Brain pericyte (primary cell): ENCODE results near the gene BDKRB1.

Experiments
- DNase-seq: peaks from one replicate; pipeline ENCODE4 v3.0.0-alpha.2; 2012; ENCODE audit warnings: low read depth, low spot score

The BDKRB1 gene

DNA sequence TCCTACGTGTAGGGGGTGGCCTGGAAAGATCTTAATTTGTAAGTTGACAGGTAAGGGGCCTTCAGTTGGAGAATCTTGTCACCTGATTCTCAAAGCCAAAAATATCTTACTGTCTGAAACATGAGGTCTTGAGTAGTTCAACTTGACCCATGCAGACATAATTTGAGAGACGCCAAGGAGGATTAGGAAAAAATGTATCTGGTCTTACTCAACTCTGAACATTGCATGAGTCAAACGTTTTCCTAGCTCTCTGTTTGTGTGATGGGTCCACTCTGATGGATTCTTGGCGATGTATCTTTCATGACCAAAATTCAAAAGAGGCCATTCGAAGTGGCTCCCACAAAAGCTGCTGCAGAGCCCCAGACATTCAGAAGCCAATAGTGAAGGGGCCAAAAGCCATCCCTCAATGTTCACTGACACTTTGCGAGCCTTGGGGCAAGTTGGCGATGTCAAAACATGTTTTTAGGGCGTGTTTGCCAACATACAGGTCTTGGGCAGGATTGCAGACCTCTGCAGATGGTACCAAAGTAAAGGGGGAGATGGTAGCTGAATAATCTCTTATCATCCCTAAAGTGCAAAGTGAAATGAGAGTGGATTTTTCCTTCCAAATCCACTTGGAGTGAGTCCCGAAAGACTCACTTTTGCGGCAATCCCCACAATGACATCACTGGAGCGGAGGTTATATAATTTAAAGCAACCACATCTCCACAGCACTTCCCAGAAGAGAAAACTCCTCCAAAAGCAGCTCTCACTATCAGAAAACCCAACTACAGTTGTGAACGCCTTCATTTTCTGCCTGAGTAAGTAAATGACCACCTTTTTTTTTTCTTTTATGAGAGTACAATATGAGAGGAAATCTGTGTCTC lies at the start of gene BDKRB1:
BDKRB1 (plus strand) TSS at position 710 of the 866 bp plus-strand sequence. CDS start 7,473 bp downstream, outside the sequence.
- DNase-seq: no peak

DNA sequence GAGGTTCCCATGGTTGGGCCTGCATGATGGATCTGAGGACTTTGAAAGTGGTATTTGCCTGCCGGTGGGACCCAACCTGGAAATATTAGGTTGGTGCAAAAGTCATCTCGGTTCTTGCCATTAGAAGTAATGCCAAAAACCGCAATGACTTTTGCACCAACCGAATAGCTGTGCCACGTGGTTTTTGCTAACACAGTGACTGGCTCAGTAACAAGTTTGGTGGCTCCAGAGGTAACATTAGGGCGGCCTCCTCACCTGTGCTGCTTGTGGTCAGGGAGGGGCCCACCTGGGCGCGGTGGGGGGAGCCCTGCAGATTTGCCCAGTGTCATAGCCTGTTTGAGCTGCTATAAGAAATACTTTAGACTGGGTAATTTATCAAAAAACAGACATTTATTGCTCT lies 49.5 kb upstream of the BDKRB1 start:
- no peak for DNase-seq

DNA sequence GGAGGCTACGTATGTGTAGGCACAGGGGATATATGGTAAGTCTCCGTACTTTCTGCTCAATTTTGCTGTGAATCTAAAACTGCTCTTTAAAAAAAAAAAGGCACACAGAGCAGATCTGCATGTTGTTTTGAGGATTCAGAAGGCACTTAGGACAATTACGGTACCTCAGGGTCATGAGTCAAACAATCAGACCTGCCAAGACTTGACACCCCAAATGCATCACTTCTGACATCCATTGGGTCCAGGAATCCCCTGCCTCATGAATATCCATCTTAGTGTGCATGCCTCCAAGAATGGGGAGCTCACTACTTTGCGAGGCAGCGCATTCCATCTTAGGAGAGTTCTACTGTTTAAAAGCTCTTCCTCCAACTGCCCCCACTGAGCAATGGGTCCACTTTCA lies 48.3 kb upstream of the BDKRB1 start:
- DNase-seq: no peak

DNA sequence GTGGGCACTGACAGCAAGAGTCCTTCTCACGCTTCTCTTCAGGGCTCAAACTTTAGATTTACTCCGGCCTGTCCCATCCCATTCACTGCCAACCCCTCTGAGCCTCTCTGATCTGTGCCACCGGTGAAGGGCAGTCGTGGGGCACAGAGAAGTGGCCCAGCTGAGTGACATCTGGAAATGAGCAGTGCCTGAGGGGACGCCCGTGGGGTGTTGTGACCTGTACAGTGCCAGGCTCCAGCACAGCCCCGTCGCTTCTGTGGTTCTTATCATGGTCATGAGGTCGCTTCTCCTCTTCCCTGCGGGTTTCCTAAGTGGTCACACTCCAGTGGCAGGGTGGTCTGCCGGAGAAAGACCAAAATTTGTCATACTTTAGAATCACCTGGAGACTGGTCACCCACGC lies 47.3 kb upstream of the BDKRB1 start:
- no peak for DNase-seq

DNA sequence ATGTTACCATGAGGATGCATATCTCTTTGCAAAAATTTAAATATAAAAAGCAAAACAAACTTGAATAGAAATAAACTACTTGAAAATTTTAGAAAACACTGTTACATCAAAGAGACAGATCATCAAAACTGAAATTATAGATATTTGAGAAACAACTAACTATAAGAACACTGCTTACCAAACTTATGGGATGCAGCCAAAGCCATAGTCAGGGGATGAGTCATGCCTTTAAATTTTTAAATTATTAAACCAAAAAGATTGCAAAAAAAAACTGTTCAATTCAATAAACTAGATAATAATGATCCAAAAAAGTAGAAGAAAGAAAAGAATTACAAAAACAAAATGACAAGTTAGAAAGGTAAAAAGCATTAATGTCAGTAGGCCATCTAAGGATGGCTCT lies 43.9 kb upstream of the BDKRB1 start:
- no peak for DNase-seq

DNA sequence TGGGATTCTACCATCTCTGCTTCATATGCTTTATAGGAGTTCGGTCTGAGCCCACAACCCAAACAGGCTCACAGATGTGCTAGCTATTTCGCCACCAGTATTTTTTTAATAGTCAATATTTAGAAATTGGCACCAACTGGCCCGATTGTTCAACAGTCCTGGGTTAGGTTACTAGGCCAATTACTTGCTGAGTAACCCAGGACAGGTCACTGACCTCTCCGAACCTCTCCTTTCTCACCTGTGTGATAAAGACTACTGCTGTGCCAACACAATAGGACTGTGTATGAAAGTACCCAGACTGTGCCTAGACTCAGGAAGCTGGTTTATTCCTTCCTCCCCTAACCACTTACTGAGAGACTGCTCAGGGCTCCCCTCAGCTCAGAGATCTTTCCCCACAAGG lies 43.1 kb upstream of the BDKRB1 start:
- DNase-seq: no peak

DNA sequence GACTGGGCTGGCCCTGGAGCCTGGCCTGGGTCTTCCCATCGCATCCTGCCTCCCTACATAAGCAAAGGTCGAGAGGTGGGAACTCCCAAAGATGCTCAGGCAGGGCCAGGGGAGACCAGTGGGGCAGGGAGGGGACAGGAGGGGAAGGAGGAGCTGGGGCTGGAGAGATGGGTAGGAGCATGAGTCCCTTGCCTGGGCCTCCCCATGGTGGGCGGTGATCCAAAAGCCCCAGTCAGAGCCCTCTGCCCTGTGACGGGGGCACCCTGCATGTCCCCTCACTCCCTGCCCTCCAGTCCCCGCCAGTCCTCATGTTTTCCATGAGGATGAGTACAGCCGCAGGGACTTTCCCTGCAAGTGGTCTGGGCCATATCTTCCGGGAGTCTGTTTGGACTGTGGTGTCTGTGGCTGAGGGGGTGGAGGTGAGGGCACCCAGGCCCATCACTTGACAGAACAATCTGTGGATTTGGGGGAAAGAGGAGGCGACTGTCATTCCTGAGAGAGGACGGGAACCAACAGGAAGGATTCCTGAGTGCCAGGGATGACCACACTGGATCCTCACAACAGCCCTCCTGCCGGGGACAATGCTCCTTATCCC lies 42.0 kb upstream of the BDKRB1 start:
- DNase-seq: no peak

DNA sequence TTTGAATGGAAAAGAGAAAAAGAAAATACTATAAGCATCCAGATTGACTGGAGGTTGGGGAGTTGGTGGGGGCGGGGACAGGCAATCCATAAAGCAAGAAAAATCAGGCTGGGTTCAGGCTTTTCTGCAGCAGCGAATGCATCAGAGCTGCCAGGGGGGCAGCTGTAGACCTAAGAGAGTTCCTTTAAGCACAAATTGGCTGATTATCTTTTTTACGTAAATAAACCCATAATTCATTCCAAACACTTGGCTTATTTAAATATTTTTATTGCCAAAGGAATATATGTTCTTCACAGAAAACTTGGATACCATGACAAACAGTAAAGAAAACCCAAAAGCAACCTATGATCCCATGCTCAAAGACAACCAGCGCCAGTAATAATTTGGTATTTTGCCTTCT lies 41.2 kb upstream of the BDKRB1 start:
- no peak for DNase-seq

DNA sequence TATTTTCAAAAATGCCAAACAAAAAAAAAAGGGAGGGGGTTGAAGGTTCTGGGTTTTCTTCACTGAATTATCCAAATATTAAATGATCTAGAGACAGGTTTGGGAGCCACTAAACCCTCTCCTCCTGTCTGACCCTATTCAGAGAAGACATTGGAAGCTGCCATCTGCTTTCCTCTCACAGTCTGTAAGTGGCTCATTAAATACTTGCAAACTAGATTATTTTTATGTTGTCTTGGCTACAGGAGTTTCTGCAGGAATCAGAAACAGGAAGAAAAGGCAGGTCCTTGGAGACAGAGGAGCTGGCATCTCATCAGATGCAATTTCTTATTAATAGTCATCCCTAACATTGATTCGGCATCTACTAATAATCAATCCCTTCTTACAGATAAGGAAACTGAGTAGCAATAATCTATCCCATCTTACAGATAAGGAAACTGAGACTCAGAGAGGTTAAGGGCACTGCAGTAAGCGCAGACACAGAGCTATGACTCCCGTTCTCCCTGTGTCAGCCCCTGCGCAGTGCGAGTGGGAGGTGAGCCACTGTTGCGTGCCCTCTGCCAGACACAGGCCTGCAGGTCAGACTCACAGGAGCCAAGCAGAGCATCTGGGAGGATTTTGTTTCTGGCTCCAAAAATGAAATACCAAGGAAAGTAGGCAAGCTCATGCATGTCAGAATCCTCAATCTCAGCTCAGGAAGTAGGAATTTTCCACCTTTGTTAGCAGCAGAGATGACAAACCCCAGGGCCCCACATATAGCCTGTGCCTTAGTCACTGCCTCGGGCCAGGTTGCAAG lies 40.4 kb upstream of the BDKRB1 start:
- DNase-seq: no peak

DNA sequence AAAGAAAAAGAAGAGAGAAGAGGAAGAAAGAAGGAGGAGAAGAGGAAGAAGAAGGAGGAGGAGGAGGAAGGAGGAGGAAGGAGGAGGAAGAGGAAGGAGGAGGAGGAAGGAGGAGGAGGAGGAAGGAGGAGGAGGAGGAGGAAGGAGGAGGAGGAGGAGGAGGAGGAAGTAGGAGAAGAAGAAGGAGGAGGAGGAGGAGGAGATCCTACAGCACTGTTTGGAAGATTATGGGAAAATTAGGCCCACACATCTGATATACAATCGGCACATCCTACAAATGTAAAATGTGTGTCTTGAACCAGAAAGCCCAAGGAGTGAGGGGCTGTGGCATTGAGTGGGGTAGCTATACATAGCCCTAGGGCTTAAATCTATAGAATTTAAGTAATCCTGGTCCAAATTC lies 39.4 kb upstream of the BDKRB1 start:
- no peak for DNase-seq

DNA sequence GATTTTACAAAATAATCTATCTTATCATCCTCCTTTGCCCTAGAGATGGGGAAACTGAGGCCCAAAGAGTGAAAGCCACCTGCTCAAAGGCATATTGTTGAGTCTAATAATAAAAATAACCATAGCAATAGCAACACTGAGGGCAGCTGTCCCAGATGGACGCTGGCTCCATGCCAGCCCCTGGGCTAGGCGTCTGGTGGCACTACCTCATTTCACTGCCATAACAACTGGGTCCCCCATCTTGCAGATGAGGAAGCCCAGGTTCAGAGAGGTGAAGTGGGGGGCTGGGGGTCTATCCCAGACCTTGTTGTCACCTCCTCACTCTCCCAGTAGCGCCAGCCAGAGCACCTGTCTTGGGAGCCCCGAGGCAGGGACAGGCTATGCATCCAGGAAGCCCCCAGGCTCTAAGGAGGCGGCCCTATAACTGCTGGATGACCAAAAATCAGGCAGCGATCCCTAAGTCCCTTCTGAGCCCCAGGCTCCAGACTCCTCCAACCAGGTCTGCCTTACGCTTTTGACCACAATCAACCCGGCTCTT lies 38.6 kb upstream of the BDKRB1 start:
- DNase-seq: no peak

DNA sequence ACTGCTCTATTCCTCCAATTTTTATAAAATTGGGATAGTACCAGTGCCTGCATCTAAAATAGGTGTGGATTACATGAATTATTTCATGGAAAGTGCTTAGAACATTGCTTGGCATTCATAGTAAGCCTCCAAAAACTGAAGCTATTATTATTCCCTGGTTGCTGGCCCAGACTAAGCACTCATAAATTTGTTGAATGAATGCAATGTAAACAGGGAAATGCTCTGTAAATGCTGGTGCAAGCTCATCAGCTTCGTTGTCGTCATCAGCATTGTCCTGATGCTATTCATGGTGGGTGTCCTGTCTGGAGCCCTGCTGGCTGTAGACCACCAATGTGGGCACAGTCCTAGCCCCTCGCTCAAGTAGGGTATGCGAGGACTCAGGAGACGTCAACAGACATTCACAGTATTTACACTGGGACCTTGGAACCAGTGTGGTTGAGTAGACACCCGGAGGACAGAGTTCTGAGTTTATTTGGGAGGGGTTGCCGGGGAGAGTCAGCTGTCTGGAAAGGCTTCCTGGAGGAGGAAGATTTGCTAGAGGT lies 34.8 kb upstream of the BDKRB1 start:
- no peak for DNase-seq

DNA sequence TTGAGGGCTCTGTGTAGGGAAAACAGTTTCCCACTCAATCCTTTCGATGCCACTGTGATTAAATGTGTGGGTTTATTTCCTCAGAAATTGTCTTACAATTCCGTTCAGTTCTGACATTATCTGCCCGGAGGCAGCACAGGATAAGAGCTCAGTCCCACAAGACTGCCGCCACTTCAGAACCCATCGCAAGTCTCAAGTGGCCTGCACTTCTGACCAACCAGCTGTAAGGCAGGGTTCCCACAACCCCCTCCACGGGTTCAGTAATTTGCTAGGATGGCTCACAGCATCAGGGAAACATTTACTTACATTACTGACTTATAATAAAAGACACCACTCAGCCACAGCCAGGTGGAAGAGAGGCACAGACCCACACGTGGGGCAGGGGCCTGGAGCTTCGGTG lies 34.2 kb upstream of the BDKRB1 start:
- DNase-seq: no peak

DNA sequence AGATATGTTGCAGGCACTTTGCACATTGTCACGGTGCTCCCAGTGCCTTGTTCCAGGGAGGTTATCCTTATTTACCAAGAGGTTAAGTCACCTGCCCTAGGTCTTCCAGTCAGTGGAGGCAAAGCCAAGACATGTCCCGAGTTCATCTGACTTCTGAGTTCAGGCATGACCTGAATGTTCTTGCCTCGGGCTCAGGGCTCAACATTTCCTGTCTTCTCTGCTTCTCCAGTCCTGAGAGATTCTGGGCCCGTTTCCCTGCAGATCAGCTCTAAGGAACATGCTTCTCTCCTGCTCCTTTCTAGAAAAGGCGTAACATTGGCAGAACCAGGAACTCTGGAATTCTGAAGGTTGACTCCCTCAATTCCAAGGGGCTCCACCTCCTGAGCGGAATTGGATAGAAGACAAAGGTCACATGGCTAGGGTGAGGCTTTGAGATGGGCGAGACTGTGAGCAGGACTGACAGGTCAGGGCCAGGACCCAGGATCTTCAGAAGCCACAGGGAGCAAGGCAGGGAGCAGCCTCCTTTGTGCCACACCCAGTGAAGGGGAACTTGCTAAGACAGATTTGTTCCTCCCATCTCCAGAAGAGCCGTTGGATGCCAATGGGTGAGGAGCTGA lies 31.4 kb upstream of the BDKRB1 start:
- no peak for DNase-seq

DNA sequence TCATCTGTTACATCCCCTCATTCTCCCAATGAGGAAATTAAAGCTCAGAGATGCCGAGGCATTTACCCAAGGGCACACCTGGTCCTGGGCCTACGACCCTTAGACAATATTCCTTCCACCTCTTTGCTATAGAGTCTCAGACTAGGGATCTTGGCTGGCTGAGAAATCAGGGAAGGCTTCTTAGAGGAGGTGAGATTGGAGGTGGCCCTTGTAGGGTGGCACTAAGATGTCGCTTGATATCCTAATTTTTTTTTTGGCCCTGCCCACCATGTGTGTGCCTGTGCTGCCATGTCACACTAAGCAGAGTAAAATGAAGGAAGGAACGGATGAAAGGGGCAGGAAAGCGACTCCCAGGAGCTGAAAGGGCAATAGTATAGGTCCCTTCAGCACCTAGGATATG lies 30.8 kb upstream of the BDKRB1 start:
- no peak for DNase-seq

DNA sequence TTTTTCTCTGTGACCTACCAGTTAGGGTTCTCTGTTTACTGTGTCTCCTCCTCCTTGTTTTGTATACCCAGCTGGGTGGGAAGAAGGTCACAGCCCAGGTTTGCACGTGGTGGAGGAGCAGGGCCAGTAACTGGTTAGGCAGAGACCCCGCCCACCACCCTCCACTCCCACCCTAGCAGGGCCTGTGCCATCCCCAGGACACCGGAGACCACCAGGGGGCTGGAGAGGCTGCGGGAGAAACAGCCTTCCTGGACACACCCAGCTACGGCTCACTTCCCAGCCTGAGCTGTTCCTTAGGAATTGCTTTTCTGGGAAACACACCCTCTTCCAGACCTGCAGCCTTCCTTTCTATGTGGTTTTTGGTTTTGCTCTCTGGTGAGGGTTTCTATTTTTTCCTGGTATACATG lies 30.3 kb upstream of the BDKRB1 start:
- DNase-seq: no peak

DNA sequence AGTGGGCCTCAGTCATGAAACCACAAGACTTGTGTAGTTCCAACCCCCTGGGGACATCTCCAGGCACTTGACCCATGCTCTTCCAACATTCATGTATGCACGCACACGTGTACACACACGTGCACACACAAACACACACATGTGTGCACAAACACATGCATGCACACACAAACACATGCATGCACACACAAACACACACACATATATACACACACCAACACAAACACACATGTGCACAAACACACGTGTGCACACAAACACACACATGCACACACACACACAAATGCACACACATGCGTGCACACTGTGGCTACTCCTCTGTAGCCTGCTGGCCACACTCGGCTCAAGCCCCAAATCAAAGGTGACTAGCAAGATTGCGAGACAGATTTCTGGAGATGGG lies 28.6 kb upstream of the BDKRB1 start:
- no peak for DNase-seq

DNA sequence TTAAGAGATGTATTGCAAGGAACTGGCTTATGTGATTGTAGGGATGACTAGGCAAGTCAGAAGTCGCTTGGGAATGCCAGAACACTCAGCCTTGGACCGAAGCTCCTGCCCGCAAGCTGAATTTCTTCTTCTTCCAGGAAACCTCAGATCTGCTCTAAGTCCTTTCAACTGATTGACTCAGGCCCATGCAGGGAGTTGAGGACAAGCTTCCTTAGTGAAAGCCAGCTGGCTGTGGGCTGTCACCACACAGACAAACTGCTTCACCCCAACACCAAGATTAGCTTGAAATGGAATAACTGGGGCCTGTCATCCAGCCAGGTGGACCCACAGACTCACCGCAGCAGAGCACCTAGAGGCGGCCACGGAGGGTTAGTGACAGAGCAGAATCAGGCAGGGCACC lies 26.7 kb upstream of the BDKRB1 start:
- no peak for DNase-seq

DNA sequence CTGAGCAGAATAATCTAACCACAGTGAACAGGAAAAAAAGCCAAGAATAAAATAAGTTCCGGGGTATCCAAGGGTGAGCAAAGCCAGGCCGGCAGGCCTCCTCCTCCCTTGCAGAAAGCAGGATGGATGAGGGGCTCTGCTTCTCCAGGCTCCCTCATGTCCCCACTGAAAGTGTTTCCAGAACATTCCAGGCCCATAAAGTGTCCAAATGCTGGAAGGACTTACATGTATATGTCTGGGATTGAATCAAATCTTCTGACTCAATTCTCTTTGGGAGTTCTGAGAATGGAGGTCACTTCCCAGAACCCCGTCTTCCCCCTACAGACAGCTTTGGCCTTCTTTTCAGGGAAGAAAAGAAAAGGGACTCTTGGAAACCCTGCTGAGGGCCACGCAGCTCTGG lies 25.0 kb upstream of the BDKRB1 start:
- DNase-seq: no peak

DNA sequence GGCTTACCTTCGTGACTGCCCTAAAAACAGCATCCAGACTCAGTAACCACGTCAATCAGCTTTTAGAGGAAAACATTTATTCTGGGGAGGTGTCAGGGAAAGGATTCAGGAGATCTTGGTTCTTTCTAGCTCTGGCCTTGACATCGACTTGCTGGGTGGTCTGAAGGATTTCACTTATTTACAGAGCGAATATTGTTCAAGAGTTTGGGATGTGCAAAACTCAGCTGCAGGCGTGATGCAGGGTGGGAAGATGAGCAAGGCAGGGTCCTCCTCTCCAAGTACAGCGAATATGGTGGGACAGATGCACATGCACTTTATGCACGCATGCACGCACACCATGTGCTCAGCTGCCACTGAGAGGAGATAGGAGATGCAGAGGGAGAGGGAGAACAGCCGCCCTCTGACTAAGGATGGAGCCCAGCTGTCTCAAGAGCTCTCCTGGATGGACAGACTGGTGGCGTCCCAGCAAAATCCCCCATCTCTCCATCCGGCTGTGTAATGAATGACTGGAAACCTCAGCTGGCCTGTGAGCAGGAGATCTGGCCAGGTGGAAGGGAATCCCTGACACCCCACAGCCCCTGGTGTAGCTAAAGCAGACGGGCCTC lies 24.4 kb upstream of the BDKRB1 start:
- DNase-seq: no peak

DNA sequence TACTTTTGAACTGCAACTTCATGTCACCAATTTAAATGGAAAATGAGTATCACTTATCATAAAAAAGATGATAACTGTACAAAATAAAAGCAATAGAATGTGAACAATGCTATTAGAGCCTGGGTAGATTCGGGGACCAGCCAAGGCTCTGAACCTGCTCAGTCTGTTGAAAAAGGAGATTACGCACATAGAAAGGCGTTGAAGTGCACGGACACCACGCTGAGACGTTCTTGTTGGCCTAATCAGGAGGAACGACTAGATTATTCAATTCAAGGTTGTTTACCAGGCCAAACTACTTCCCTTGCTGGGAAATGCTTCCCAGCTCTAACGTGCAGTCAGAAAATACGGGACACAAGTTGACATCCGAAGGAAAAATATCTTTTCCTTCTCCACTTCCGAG lies 23.5 kb upstream of the BDKRB1 start:
- DNase-seq: no peak
